H9 (cell line): ENCODE measurements around the gene RBM7. TPM values are rescaled to one million over a fixed set of nuclear protein-coding genes. Genes with fewer than 3 reads are reported as not detected.

ENCODE experiments used
- DNase-seq: peaks from one replicate; pipeline ENCODE4 v3.0.0-alpha.2; 2017
- H2AFZ ChIP-seq: one replicate; pipeline ENCODE4 v1.6.1; 2013; ENCODE audit warnings: mild to moderate bottlenecking, low read length, control low read depth, moderate library complexity
- H2AK5ac ChIP-seq: 2 replicates; pipeline ENCODE4 v1.6.1; 2013; ENCODE audit warnings: low read length, control low read depth, mixed read lengths; ENCODE audit not compliant: insufficient read length
- H2BK120ac ChIP-seq: one replicate; pipeline ENCODE4 v1.6.1; 2013; ENCODE audit warnings: low read depth, mild to moderate bottlenecking, low read length, control low read depth, inconsistent platforms; ENCODE audit not compliant: poor library complexity, severe bottlenecking
- H2BK12ac ChIP-seq: 2 replicates; pipeline ENCODE4 v1.6.1; 2013; ENCODE audit warnings: low read length, control low read depth, mixed read lengths, low read depth; ENCODE audit not compliant: insufficient read length
- H2BK15ac ChIP-seq: 2 replicates; pipeline ENCODE4 v1.6.1; 2013; ENCODE audit warnings: low read depth, low read length, control low read depth
- H2BK20ac ChIP-seq: one replicate; pipeline ENCODE4 v1.6.1; 2013; ENCODE audit warnings: low read depth, mild to moderate bottlenecking, low read length, control low read depth, inconsistent platforms; ENCODE audit not compliant: poor library complexity, severe bottlenecking
- H2BK5ac ChIP-seq: 2 replicates; pipeline ENCODE4 v1.6.1; 2013; ENCODE audit warnings: low read length, control low read depth, mixed read lengths; ENCODE audit not compliant: insufficient read length
- H3K14ac ChIP-seq: 2 replicates; pipeline ENCODE4 v1.6.1; 2013; ENCODE audit warnings: low read length, control low read depth; ENCODE audit not compliant: insufficient read depth
- H3K18ac ChIP-seq: 2 replicates; pipeline ENCODE4 v1.6.1; 2013; ENCODE audit warnings: low read depth, mild to moderate bottlenecking, mixed read lengths, low read length, control low read depth; ENCODE audit not compliant: insufficient read length
- H3K23ac ChIP-seq: 2 replicates; pipeline ENCODE4 v1.6.1; 2013; ENCODE audit warnings: low read length, control low read depth, mixed read lengths, low read depth; ENCODE audit not compliant: insufficient read length
- H3K23me2 ChIP-seq: 2 replicates; pipeline ENCODE4 v1.6.1; 2013; ENCODE audit warnings: low read depth, mild to moderate bottlenecking, mixed read lengths, low read length, control low read depth; ENCODE audit not compliant: insufficient read length, poor library complexity, severe bottlenecking
- H3K27ac ChIP-seq: 2 replicates; pipeline ENCODE4 v1.5.1; 2013; ENCODE audit warnings: low read length, control low read depth, mixed read lengths, low read depth; ENCODE audit not compliant: insufficient read length
- H3K27me3 ChIP-seq: 2 replicates; pipeline ENCODE4 v1.6.1; 2013; ENCODE audit warnings: low read length, control low read depth, inconsistent platforms; ENCODE audit not compliant: insufficient read depth
- H3K4ac ChIP-seq: 2 replicates; pipeline ENCODE4 v1.6.1; 2013; ENCODE audit warnings: low read depth, mild to moderate bottlenecking, control low read depth, inconsistent platforms, low read length, moderate library complexity
- H3K4me1 ChIP-seq: 2 replicates; pipeline ENCODE4 v1.6.1; 2013; ENCODE audit warnings: low read length, control low read depth, inconsistent platforms; ENCODE audit not compliant: insufficient read depth
- H3K4me2 ChIP-seq: 2 replicates; pipeline ENCODE4 v1.6.1; 2013; ENCODE audit warnings: low read length, control low read depth, mixed read lengths; ENCODE audit not compliant: insufficient read length, insufficient read depth
- H3K56ac ChIP-seq: 2 replicates; pipeline ENCODE4 v1.6.1; 2013; ENCODE audit warnings: low read depth, mild to moderate bottlenecking, mixed read lengths, low read length, control low read depth; ENCODE audit not compliant: insufficient read length
- H3K79me1 ChIP-seq: 2 replicates; pipeline ENCODE4 v1.6.1; 2013; ENCODE audit warnings: low read depth, mild to moderate bottlenecking, moderate library complexity, low read length, control low read depth, inconsistent platforms; ENCODE audit not compliant: insufficient read depth, poor library complexity, severe bottlenecking
- H3K79me2 ChIP-seq: 2 replicates; pipeline ENCODE4 v1.6.1; 2013; ENCODE audit warnings: low read length, control low read depth, inconsistent platforms; ENCODE audit not compliant: insufficient read depth
- H3K9ac ChIP-seq: 2 replicates; pipeline ENCODE4 v1.6.1; 2013; ENCODE audit warnings: low read length, control low read depth, mixed read lengths; ENCODE audit not compliant: insufficient read length; ENCODE audit errors: extremely low read depth
- H3K9me3 ChIP-seq: one replicate; pipeline ENCODE4 v1.6.1; 2013; ENCODE audit warnings: low read depth, low read length, inconsistent platforms; ENCODE audit not compliant: control insufficient read depth
- H3T11ph ChIP-seq: one replicate; pipeline ENCODE4 v1.6.1; 2013; ENCODE audit warnings: mild to moderate bottlenecking, low read length, control low read depth, inconsistent platforms
- H4K20me1 ChIP-seq: one replicate; pipeline ENCODE4 v1.6.1; 2013; ENCODE audit not compliant: control insufficient read depth, insufficient read length, insufficient read depth
- H4K5ac ChIP-seq: 2 replicates; pipeline ENCODE4 v1.6.1; 2013; ENCODE audit warnings: low read depth, mild to moderate bottlenecking, mixed read lengths, low read length, control low read depth; ENCODE audit not compliant: insufficient read length
- H4K8ac ChIP-seq: replicated peaks from 2 replicates; pipeline ENCODE4 v1.6.1; 2013; ENCODE audit warnings: low read length, control low read depth, mixed read lengths, low read depth; ENCODE audit not compliant: insufficient read length
- H4K91ac ChIP-seq: 2 replicates; pipeline ENCODE4 v1.6.1; 2013; ENCODE audit warnings: low read depth, mild to moderate bottlenecking, moderate library complexity, mixed read lengths, low read length, control low read depth; ENCODE audit not compliant: insufficient read length
- H3K27ac Mint-ChIP-seq, 3 experiments: 2 replicates in 2 of 3; 3 replicates in 1 of 3; pipeline ENCODE4 v1.8.0; 2020 to 2021; ENCODE audit warnings: mixed read lengths in 3 of 3, mild to moderate bottlenecking in 1 of 3, moderate library complexity in 1 of 3
- H3K27me3 Mint-ChIP-seq: 2 replicates; pipeline ENCODE4 v1.8.0; 2021; ENCODE audit warnings: low read depth, mild to moderate bottlenecking, moderate library complexity, mixed read lengths
- H3K36me3 Mint-ChIP-seq, 3 experiments: 2 replicates in 2 of 3; 3 replicates in 1 of 3; pipeline ENCODE4 v1.8.0; 2020 to 2021; ENCODE audit warnings: low read depth in 3 of 3, mixed read lengths in 3 of 3; ENCODE audit not compliant: insufficient read depth in 1 of 3
- H3K4me1 Mint-ChIP-seq, 2 experiments: 2 replicates each; pipeline ENCODE4 v1.8.0; 2020; ENCODE audit warnings: mixed read lengths in 2 of 2
- H3K4me3 Mint-ChIP-seq, 2 experiments: 2 replicates in 1 of 2; 3 replicates in 1 of 2; pipeline ENCODE4 v1.8.0; 2020 to 2021; ENCODE audit warnings: mild to moderate bottlenecking in 2 of 2, mixed read lengths in 2 of 2, moderate library complexity in 1 of 2
- H3K9me3 Mint-ChIP-seq, 2 experiments: 2 replicates in 1 of 2; 3 replicates in 1 of 2; pipeline ENCODE4 v1.8.0; 2020; ENCODE audit warnings: mild to moderate bottlenecking in 2 of 2, mixed read lengths in 2 of 2, moderate library complexity in 1 of 2
- WGBS: extraction: QIAGEN DNeasy Blood & Tissue Kit; methylation state at CpG from one replicate; pipeline ENCODE4 v1.1.7; 2013; ENCODE audit warnings: missing lambda C conversion rate, low lambda C conversion rate, mixed read lengths; ENCODE audit not compliant: insufficient read length; ENCODE audit errors: extremely low coverage; 5-methylcytosine and 5-hydroxymethylcytosine counted together
- total RNA-seq: library from RNA; stranded (reverse); gene quantifications from 2 replicates; pipeline ENCODE4 v1.2.1, GENCODE V29; 2021
- TF ChIP-seq, protein P1 (sequence below): fragments of 200-600 bp; sonication (generic); conservative IDR thresholded peaks from 3 replicates; pipeline ENCODE4 v1.8.0; 2021; ENCODE audit warnings: antibody characterized with exemption, mild to moderate bottlenecking

RBM7 gene
- total RNA-seq, 1 experiment from 2014 or later: 56.4 TPM

DNA sequence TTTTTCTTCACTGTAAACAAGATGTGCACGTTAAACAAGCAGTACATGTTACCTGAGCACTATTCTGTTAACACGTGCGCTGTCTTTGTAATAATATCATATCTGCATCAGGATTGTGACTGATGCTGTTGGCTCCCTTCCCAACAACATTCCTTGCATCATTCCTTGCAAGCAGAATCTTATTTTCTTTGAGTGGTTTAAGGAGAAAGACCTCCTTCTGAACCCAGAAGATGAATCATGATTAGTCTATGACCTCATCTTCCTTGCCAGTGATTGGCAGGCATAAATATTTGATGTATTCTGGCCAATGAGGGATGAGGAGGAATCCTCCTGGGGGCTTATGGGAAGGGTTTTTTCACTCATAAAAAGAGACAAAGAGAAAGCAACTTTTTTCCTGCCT lies 46.4 kb upstream of the RBM7 start:
- H2AK5ac ChIP-seq: no peak overlapping the region
- H4K20me1 ChIP-seq: no peaks in the 10 kb centered on the region

More for the DNA sequence above, 46.4 kb upstream of the RBM7 start:
- Mint-ChIP-seq H3K9me3 (no peaks in the 10 kb centered on the region), H3K4me1 (0 out of 4 replicates have a peak, but pooled peaks cover 4 to 5% of the 10 kb centered on the region in 2 experiments), H3K27me3 (no peaks in the 10 kb centered on the region), H3K36me3 (no peaks in the 10 kb centered on the region), H3K27ac (no peak overlapping the region), H3K4me3 (no peak overlapping the region)
- Histone ChIP-seq H3T11ph (no peak overlapping the region), H3K79me2 (no peaks in the 10 kb centered on the region), H3K18ac (no peak overlapping the region), H3K56ac (no peak overlapping the region), H3K23me2 (no peaks in the 10 kb centered on the region), H2BK20ac (no peak overlapping the region), H2BK12ac (no peak overlapping the region), H4K91ac (no peak overlapping the region), H3K14ac (no peak overlapping the region), H3K79me1 (no peaks in the 10 kb centered on the region), H2BK120ac (no peak overlapping the region), H3K4me1 (no peaks in the 10 kb centered on the region), H3K27ac (no peak overlapping the region), H4K8ac (no peak overlapping the region), H3K9ac (no peak overlapping the region), H4K5ac (no peak overlapping the region), H3K4me2 (no peak overlapping the region), H2AFZ (no peak overlapping the region), H3K9me3 (no peaks in the 10 kb centered on the region), H2BK5ac (no peak overlapping the region), H3K4ac (no peak overlapping the region), H2BK15ac (no peak overlapping the region), H3K27me3 (no peaks in the 10 kb centered on the region), H3K23ac (no peak overlapping the region)
- DNase-seq: no peak
- TF ChIP-seq, protein P1, sequence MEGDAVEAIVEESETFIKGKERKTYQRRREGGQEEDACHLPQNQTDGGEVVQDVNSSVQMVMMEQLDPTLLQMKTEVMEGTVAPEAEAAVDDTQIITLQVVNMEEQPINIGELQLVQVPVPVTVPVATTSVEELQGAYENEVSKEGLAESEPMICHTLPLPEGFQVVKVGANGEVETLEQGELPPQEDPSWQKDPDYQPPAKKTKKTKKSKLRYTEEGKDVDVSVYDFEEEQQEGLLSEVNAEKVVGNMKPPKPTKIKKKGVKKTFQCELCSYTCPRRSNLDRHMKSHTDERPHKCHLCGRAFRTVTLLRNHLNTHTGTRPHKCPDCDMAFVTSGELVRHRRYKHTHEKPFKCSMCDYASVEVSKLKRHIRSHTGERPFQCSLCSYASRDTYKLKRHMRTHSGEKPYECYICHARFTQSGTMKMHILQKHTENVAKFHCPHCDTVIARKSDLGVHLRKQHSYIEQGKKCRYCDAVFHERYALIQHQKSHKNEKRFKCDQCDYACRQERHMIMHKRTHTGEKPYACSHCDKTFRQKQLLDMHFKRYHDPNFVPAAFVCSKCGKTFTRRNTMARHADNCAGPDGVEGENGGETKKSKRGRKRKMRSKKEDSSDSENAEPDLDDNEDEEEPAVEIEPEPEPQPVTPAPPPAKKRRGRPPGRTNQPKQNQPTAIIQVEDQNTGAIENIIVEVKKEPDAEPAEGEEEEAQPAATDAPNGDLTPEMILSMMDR: no peak
- no CpG with 5 or more reads among the region's 3 CpGs for WGBS
